GM18505 (cell line): ENCODE measurements around the gene KCNH1.

ENCODE experiments used
- ATAC-seq: cut with Tn5 transposase; IDR thresholded peaks from one replicate; pipeline ENCODE4 v1.9.1; 2021; ENCODE audit not compliant: unreplicated experiment
- POLR2A ChIP-seq: IDR thresholded peaks from 4 replicates; pipeline ENCODE4 v1.6.1; 2011; ENCODE audit warnings: borderline replicate concordance; ENCODE audit not compliant: insufficient read depth, insufficient read length; ENCODE audit errors: extremely low read depth

KCNH1 gene

GRCh38 chr1:210746024-210746731 lies 387.8 kb downstream of the KCNH1 start:
- no peak for ATAC-seq
- no peak for TF ChIP-seq POLR2A

- TF ChIP-seq POLR2A, result no peak
- ATAC-seq, result no peak
These were observed 390.9 kb downstream of the KCNH1 start for GRCh38 chr1:210743038-210743437.

DNA sequence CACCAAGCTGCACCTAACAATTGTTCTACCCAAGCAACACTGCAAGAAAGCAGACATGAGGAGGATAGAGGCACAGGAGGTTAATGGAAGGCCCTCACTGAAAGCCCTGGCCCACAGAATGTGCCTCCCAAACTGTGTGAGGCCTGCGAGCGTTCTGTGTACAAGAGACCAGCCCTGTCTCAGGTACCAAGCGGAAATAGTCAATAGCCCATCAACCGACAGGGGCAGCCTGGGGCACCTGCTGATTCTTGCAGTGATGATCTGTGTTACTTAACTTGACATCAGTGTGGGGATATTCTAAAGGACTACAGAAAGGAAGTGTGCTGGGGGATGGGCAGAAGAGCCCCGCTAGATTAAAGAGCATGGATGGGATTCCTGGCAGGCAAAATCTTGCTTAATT lies 392.4 kb downstream of the KCNH1 start:
- ATAC-seq, result no peak
- no peak for TF ChIP-seq POLR2A

DNA sequence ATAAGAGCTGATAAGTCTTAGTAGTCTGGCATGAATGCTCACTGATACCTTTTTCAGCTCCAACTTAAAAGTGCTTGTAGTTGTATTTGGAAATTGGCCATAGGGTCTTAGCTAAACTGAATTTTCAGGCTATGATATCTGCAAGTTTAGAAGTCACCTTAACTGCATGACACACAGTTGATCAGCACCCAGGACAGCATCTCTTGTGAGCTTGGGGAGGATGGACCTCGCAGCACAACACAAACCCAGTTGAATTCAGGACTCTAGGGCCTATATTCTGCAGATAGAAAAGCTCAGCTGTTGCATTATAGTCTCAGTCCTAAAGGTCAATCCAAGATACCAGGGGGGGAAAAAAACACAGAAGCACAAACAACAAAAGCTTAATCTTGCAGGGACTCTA lies 394.3 kb downstream of the KCNH1 start:
- TF ChIP-seq POLR2A, result no peak
- no peak for ATAC-seq

GRCh38 chr1:210738256-210738655 lies 395.7 kb downstream of the KCNH1 start:
- TF ChIP-seq POLR2A, result no peak
- no peak for ATAC-seq

DNA sequence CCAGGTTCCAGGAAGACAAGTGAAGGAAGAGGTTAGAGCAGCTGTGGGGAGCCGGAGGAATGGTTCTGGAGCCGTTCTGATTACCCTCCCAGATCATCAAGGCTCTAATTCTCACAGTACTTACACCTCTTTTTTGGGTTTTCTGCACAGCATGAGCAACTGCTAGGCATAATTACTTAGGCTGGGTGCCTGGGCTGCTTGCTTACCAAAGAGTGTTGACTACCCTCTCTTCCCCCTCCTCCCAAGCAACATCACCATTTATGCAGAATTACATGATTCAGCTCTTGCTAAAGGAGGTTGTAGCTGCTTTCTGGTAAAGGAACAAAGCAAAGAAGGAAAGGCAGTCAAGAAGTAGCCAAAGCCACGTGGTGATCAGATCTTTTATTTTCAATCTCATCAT lies 397.2 kb downstream of the KCNH1 start:
- no peak for ATAC-seq
- TF ChIP-seq POLR2A, result no peak

DNA sequence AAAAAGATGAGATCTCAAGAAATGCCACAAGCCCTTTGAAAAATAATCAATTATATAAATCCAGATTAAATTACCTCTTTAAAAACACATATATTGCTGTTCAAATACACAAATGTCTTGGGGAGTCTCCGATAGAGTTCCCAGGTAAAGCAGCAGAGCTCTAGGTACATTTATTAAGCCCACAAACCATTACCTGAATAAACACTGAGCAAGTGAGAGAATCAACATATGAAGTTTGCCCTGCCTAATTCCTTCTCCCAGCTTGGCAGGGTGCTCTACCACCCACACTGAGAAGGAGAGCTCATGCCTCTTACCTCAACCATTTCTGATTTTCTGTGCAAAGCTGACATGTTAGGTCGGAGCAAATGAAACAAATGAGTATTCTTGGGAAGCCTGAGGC lies 402.4 kb downstream of the KCNH1 start:
- ATAC-seq, result no peak
- TF ChIP-seq POLR2A, result no peak

- no peak for TF ChIP-seq POLR2A
- ATAC-seq, result no peak
These were observed 402.8 kb downstream of the KCNH1 start for GRCh38 chr1:210731193-210731592.

GRCh38 chr1:210730023-210730422 lies 403.9 kb downstream of the KCNH1 start:
- ATAC-seq, result no peak
- TF ChIP-seq POLR2A, result no peak

DNA sequence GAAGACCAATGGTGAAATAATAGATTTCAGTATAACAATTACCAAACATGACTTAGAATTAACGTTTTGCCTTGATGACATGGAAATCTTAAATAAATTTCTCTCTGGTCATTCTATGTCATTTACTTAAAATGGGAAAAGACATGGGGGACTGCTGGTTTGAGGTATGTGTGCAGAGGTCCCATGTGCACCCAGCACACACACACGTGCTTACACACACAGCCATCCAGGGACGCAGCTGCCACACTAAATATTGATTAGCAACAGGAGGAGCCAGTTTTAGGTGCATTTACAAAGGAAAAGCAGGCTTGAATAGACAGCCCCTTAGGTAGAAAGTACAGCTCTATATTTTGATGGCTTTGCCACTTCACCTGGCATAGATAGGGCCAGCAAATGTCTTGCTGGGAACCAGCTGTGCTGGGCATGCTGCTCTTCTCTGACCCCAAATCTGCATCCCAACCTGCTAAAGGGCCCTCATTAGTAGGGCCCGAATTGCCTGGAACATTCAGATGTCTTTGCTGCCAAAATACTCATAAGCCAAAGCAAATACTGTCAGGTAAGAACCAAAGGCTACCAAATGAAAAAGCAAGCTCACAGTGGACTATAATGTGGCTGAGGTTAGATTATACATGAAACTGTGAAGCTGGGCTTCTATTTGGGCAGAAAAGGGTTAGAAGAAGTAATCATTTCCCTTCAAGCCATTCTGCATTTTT lies 405.4 kb downstream of the KCNH1 start:
- TF ChIP-seq POLR2A, result no peak
- no peak for ATAC-seq

GRCh38 chr1:210727709-210728108 lies 406.2 kb downstream of the KCNH1 start:
- no peak for TF ChIP-seq POLR2A
- ATAC-seq, result no peak

- no peak for ATAC-seq
- no peak for TF ChIP-seq POLR2A
These were observed 407.3 kb downstream of the KCNH1 start for GRCh38 chr1:210726621-210727020.

GRCh38 chr1:210724768-210725167 lies 409.2 kb downstream of the KCNH1 start:
- ATAC-seq, result no peak
- TF ChIP-seq POLR2A, result no peak

DNA sequence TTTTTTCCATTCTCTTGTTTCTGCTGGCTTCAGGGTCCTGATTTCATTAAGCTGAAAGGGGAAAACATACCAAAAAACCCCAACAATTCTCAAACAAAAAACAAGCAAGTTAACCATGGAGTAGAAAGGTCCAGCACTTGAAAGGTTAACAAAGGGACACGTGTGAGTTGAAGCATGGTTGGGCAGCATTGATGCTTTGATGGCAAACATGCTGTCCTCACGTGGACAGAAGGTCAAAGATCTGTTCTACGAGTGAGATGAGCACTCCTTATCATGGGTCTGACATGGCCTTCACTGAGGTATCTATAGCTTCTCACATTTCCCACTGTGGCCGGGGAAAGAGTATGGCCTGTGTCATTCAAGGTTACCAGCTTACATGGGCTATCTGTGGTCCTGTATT lies 410.3 kb downstream of the KCNH1 start:
- no peak for TF ChIP-seq POLR2A
- no peak for ATAC-seq
